WTC11 (cell line): ENCODE results near the gene GRK1. TPM values are rescaled to one million over a fixed set of nuclear protein-coding genes. Genes with fewer than 3 reads are reported as not detected.

Source experiments
- ATAC-seq: fragments of 200-7000 bp; cut with Tn5 transposase; 2 replicates; pipeline ENCODE4 v1.10.0; 2021; ENCODE audit warnings: mild to moderate bottlenecking, moderate library complexity
- CTCF ChIA-PET: fragments of 300-600 bp; sonication (Branson Sonifier 250); formaldehyde crosslinking; loops from one replicate; lab custom pipeline; 2021; ENCODE audit warnings: antibody characterized with exemption; lab: Charles Lee
- POLR2A ChIA-PET: fragments of 350-600 bp; sonication (Branson Sonifier 250); formaldehyde crosslinking; loops from one replicate; lab custom pipeline; 2021; ENCODE audit warnings: antibody characterized with exemption; lab: Charles Lee
- DNase-seq: peaks from one replicate; pipeline ENCODE4 v3.0.0; 2021; ENCODE audit warnings: low spot score
- H3K27ac Mint-ChIP-seq: 2 replicates; pipeline ENCODE4 v1.8.0; 2021; ENCODE audit warnings: mixed read lengths
- H3K27me3 Mint-ChIP-seq: 2 replicates; pipeline ENCODE4 v1.8.0; 2021; ENCODE audit warnings: low read depth, mild to moderate bottlenecking, moderate library complexity, mixed read lengths
- H3K36me3 Mint-ChIP-seq: 2 replicates; pipeline ENCODE4 v1.8.0; 2021; ENCODE audit warnings: mixed read lengths
- H3K4me1 Mint-ChIP-seq: 2 replicates; pipeline ENCODE4 v1.8.0; 2022; ENCODE audit warnings: mixed read lengths
- H3K4me3 Mint-ChIP-seq: 2 replicates; pipeline ENCODE4 v1.8.0; 2021; ENCODE audit warnings: mild to moderate bottlenecking, moderate library complexity, mixed read lengths
- H3K9me3 Mint-ChIP-seq: 2 replicates; pipeline ENCODE4 v1.8.0; 2021; ENCODE audit warnings: mixed read lengths
- ELF4 ChIP-seq: sonication (generic); formaldehyde crosslinking; IDR thresholded peaks from 2 replicates; pipeline ENCODE4 v1.8.1; 2022; ENCODE audit warnings: low read depth, mild to moderate bottlenecking, moderate library complexity, missing genetic modification reagents
- FOXJ3 ChIP-seq: sonication (generic); formaldehyde crosslinking; IDR thresholded peaks from 2 replicates; pipeline ENCODE4 v1.9.0; 2021; ENCODE audit warnings: missing genetic modification reagents, mild to moderate bottlenecking, borderline replicate concordance
- TCF7 ChIP-seq: sonication (generic); formaldehyde crosslinking; IDR thresholded peaks from 2 replicates; pipeline ENCODE4 v1.8.0; 2022; ENCODE audit warnings: mild to moderate bottlenecking, low read depth, missing genetic modification reagents, moderate library complexity
- ZNF219 ChIP-seq: sonication (generic); formaldehyde crosslinking; IDR thresholded peaks from 2 replicates; pipeline ENCODE4 v1.8.0; 2023; ENCODE audit warnings: missing genetic modification reagents, mild to moderate bottlenecking, borderline replicate concordance
- ZNF263 ChIP-seq: sonication (generic); formaldehyde crosslinking; IDR thresholded peaks from 2 replicates; pipeline ENCODE4 v1.8.1; 2022; ENCODE audit warnings: low read depth, mild to moderate bottlenecking, moderate library complexity, missing genetic modification reagents
- ZNF317 ChIP-seq: sonication (generic); formaldehyde crosslinking; IDR thresholded peaks from 2 replicates; pipeline ENCODE4 v1.8.1; 2023; ENCODE audit warnings: low read depth, mild to moderate bottlenecking, moderate library complexity, missing genetic modification reagents, borderline replicate concordance
- ZNF423 ChIP-seq: fragments of 250-450 bp; sonication (Bioruptor Pico); IDR thresholded peaks from 2 replicates; pipeline ENCODE4 v2.1.2; 2022; ENCODE audit warnings: mild to moderate bottlenecking, moderate library complexity
- total RNA-seq: library from RNA; stranded (reverse); gene quantifications from 3 replicates; pipeline ENCODE4 v1.2.3, GENCODE V29; 2021
- TF ChIP-seq, protein P1 (sequence below): sonication (generic); formaldehyde crosslinking; IDR thresholded peaks from 2 replicates; pipeline ENCODE4 v1.8.1; 2022; ENCODE audit warnings: mild to moderate bottlenecking, moderate library complexity, missing genetic modification reagents
- TF ChIP-seq, protein P2 (sequence below): sonication (generic); formaldehyde crosslinking; IDR thresholded peaks from 2 replicates; pipeline ENCODE4 v1.8.1; 2022; ENCODE audit warnings: mild to moderate bottlenecking, missing genetic modification reagents, moderate library complexity, borderline replicate concordance
- TF ChIP-seq, protein P3 (sequence below): fragments of 250-450 bp; sonication (Bioruptor Pico); conservative IDR thresholded peaks from 2 replicates; pipeline ENCODE4 v1.9.0; 2021; ENCODE audit warnings: mild to moderate bottlenecking
- TF ChIP-seq, protein P4 (sequence below): sonication (generic); formaldehyde crosslinking; IDR thresholded peaks from 2 replicates; pipeline ENCODE4 v1.8.0; 2023; ENCODE audit warnings: missing genetic modification reagents
- TF ChIP-seq, protein P5 (sequence below): sonication (generic); formaldehyde crosslinking; IDR thresholded peaks from 2 replicates; pipeline ENCODE4 v1.8.1; 2023; ENCODE audit warnings: mild to moderate bottlenecking, missing genetic modification reagents
- TF ChIP-seq, protein P6 (sequence below): sonication (generic); formaldehyde crosslinking; IDR thresholded peaks from 2 replicates; pipeline ENCODE4 v1.8.1; 2022; ENCODE audit warnings: missing genetic modification reagents, borderline replicate concordance
- TF ChIP-seq, protein P7 (sequence below): sonication (generic); formaldehyde crosslinking; IDR thresholded peaks from 2 replicates; pipeline ENCODE4 v1.8.1; 2023; ENCODE audit warnings: mild to moderate bottlenecking, missing genetic modification reagents, moderate library complexity

GRK1 gene
- total RNA-seq, 1 experiment from 2014 or later: 0.17 TPM

DNA sequence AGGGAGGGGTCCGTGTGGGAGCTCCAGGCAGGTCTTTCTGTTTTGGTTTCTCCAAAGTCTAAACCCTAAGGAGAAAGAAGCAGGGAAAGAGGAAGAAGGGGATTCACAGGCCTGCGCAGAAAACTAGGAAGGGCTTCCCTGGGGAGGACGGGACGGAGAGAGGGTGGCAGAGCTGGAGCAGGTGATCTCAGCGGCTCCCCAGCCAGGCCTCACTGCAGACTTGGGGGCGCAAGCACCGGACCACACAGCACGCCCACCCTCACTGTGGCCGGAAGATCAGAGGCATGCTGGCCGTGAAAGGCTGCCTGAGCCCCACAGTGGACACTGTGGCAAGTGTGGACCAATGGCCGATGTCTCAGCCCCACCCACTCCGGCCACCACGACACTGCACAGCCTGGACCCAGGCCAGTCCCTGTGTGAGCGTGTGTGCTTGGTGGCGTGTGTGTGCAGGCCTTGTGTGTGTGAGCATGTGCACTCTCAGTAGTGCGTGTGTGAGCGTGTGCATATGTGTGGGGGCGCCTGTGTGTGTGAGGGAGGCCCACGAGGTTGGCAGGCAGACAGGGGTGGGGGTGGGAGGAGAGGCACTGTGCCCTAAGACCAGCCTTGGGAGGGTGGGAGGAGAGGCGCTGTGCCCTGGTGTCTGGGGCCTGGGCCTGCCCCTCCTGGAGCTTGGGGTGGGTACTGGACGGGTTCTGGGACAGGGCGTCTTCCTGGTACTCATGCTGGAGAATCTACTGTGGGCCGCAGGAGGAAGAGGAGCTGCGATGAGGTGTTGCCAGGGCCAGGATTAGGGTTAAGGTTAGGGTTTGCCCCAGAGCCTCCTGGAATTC, 76.6 kb downstream of the GRK1 start:
- ChIA-PET POLR2A (no interaction called here), CTCF (interaction anchor here (2.6 to 2.7 kb wide), 2 partner anchors 19 to 59 kb away, joined by 12 to 23 read pairs; no protein-coding TSS in a partner anchor)
- Mint-ChIP-seq H3K27me3 (no peaks in the 10 kb centered on the region), H3K9me3 (no peaks in the 10 kb centered on the region), H3K36me3 (no peaks in the 10 kb centered on the region), H3K27ac (no peak overlapping the region), H3K4me3 (no peak overlapping the region), H3K4me1 (peaks cover 8% of the 10 kb centered on the region; the same call in 1 of the 2 replicates)
- TF ChIP-seq ELF4 (CRISPR knock-in tag): no peak
- TF ChIP-seq, protein P1, sequence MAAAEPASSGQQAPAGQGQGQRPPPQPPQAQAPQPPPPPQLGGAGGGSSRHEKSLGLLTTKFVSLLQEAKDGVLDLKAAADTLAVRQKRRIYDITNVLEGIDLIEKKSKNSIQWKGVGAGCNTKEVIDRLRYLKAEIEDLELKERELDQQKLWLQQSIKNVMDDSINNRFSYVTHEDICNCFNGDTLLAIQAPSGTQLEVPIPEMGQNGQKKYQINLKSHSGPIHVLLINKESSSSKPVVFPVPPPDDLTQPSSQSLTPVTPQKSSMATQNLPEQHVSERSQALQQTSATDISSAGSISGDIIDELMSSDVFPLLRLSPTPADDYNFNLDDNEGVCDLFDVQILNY: no peak
- TF ChIP-seq, protein P2, sequence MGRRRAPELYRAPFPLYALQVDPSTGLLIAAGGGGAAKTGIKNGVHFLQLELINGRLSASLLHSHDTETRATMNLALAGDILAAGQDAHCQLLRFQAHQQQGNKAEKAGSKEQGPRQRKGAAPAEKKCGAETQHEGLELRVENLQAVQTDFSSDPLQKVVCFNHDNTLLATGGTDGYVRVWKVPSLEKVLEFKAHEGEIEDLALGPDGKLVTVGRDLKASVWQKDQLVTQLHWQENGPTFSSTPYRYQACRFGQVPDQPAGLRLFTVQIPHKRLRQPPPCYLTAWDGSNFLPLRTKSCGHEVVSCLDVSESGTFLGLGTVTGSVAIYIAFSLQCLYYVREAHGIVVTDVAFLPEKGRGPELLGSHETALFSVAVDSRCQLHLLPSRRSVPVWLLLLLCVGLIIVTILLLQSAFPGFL: no peak
- no peak for TF ChIP-seq FOXJ3 (CRISPR knock-in tag)
- no peak for TF ChIP-seq ZNF263
- TF ChIP-seq, protein P3, sequence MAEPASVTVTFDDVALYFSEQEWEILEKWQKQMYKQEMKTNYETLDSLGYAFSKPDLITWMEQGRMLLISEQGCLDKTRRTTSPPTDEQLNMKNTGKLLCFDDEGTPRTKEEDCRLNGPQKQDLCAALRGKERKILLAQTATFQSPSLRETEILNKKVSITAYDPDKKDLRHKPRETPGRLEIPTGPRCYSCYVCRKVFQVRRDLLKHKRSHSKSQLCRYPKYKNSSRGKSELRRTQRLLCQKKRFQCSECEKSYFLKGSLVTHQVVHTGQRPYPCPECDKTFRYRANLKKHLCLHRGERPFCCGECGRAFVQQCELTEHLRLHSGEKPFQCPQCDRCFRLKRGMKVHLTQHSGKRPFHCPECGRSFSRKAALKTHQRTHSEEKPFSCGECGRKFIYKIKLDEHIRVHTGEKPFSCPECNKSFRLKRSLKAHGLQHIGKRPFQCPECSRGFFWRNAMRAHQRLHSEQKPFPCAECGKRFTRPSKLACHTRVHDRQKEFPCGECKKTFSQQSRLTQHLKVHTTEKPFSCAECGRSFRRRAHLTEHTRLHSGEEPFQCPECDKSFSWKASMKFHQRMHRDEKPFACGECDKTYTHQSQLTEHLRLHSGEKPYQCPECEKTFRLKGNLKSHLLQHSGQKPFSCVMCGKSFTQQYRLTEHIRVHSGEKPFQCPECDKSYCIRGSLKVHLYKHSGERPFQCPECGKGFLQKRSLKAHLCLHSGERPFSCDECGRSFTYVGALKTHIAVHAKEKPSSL: no peak
- TF ChIP-seq TCF7 (CRISPR knock-in tag): no peak
- TF ChIP-seq, protein P4, sequence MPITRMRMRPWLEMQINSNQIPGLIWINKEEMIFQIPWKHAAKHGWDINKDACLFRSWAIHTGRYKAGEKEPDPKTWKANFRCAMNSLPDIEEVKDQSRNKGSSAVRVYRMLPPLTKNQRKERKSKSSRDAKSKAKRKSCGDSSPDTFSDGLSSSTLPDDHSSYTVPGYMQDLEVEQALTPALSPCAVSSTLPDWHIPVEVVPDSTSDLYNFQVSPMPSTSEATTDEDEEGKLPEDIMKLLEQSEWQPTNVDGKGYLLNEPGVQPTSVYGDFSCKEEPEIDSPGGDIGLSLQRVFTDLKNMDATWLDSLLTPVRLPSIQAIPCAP (CRISPR knock-in tag): no peak
- TF ChIP-seq, protein P5, sequence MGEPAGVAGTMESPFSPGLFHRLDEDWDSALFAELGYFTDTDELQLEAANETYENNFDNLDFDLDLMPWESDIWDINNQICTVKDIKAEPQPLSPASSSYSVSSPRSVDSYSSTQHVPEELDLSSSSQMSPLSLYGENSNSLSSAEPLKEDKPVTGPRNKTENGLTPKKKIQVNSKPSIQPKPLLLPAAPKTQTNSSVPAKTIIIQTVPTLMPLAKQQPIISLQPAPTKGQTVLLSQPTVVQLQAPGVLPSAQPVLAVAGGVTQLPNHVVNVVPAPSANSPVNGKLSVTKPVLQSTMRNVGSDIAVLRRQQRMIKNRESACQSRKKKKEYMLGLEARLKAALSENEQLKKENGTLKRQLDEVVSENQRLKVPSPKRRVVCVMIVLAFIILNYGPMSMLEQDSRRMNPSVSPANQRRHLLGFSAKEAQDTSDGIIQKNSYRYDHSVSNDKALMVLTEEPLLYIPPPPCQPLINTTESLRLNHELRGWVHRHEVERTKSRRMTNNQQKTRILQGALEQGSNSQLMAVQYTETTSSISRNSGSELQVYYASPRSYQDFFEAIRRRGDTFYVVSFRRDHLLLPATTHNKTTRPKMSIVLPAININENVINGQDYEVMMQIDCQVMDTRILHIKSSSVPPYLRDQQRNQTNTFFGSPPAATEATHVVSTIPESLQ (CRISPR knock-in tag): no peak
- ATAC-seq (no peak), DNase-seq (no peak)

DNA sequence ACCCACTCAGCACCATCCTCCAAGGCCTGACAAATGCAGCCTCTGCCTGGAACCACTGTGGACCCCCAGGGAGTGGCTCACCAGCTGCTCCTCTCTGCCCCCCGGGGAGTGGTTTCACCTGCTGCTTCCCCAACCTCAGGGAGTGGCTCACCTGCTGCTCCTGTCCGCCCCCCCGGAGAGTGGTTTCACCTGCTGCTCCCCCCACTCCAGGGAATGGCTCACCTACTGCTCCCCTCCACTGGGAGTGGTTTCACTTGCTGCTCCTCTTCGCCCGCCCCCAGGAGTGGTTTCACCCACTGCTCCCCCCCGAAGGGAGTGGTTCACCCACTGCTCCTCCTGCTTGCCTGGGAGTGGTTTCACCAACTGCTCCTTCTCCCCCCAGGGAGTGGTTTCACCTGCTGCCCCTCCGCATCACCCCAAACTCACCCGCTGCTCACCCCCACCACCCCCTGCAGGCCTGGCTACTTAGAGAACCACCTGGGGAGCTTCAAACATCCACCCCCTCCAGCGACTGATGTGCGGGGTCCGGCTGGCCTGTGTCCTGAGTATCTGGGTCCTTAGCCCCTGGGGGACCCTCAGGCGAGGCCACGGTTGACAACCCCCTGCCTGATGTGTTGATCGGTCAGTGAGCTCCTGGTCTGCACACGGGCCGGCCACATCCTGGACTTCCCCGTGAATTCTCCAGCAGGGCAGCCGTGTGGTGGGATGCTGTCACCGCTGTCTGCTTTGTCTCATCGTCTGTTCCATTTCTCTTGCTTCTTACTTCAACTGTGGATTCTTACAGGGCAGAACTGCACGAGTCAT, 77.4 kb downstream of the GRK1 start:
- H3K4me3 Mint-ChIP-seq: no peak overlapping the region
- H3K9me3 Mint-ChIP-seq: no peaks in the 10 kb centered on the region
- no peaks in the 10 kb centered on the region for H3K36me3 Mint-ChIP-seq
- ATAC-seq (no peak), DNase-seq (no peak)
- POLR2A ChIA-PET: no interaction called here
- TF ChIP-seq, protein P6, sequence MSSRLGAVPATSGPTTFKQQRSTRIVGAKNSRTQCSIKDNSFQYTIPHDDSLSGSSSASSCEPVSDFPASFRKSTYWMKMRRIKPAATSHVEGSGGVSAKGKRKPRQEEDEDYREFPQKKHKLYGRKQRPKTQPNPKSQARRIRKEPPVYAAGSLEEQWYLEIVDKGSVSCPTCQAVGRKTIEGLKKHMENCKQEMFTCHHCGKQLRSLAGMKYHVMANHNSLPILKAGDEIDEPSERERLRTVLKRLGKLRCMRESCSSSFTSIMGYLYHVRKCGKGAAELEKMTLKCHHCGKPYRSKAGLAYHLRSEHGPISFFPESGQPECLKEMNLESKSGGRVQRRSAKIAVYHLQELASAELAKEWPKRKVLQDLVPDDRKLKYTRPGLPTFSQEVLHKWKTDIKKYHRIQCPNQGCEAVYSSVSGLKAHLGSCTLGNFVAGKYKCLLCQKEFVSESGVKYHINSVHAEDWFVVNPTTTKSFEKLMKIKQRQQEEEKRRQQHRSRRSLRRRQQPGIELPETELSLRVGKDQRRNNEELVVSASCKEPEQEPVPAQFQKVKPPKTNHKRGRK (CRISPR knock-in tag): no peak
- TF ChIP-seq ZNF423 (peak; percentile 73), ZNF219 (CRISPR knock-in tag) (no peak), ZNF317 (no peak)
- TF ChIP-seq, protein P7, sequence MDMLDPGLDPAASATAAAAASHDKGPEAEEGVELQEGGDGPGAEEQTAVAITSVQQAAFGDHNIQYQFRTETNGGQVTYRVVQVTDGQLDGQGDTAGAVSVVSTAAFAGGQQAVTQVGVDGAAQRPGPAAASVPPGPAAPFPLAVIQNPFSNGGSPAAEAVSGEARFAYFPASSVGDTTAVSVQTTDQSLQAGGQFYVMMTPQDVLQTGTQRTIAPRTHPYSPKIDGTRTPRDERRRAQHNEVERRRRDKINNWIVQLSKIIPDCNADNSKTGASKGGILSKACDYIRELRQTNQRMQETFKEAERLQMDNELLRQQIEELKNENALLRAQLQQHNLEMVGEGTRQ (CRISPR knock-in tag): no peak
- H3K27me3 Mint-ChIP-seq: no peaks in the 10 kb centered on the region
- CTCF ChIA-PET: no interaction called here
- H3K27ac Mint-ChIP-seq: no peak overlapping the region
- H3K4me1 Mint-ChIP-seq: peaks cover 8% of the 10 kb centered on the region; the same call in 1 of the 2 replicates
